H1 (cell line): ENCODE measurements around the gene PRKAG3. TPM values are rescaled to one million over a fixed set of nuclear protein-coding genes. Genes with fewer than 3 reads are reported as not detected.

Source experiments
- CTCF ChIA-PET: fragments of 300-600 bp; sonication (Branson Sonifier 250); formaldehyde crosslinking; loops from one replicate; lab custom pipeline; 2021; ENCODE audit not compliant: partially characterized antibody; lab: Charles Lee
- POLR2A ChIA-PET: fragments of 300-600 bp; sonication (Branson Sonifier 250); formaldehyde crosslinking; loops from one replicate; lab custom pipeline; 2021; ENCODE audit warnings: inconsistent platforms; ENCODE audit not compliant: partially characterized antibody; lab: Charles Lee
- DNase-seq, 2 experiments: peaks; one replicate each; pipeline versions ENCODE4 v3.0.0 to v3.0.0-alpha.2; 2010 to 2022; ENCODE audit warnings: low spot score in 2 of 2, low read depth in 1 of 2, mixed read lengths in 1 of 2
- FAIRE-seq: peaks from 2 replicates; lab custom pipeline; 2011; peaks lifted over from hg19 to GRCh38; lab: Jason Lieb, UNC
- H2AFZ ChIP-seq: 2 replicates; pipeline ENCODE4 v1.8.1; 2012; ENCODE audit warnings: low read length, inconsistent platforms
- H2AK5ac ChIP-seq: 2 replicates; pipeline ENCODE4 v1.6.1; 2013; ENCODE audit warnings: low read depth, low read length
- H2BK120ac ChIP-seq: replicated peaks from 2 replicates; pipeline ENCODE3; 2013; ENCODE audit warnings: low read depth, low read length, inconsistent platforms
- H2BK12ac ChIP-seq: 2 replicates; pipeline ENCODE4 v1.6.1; 2013; ENCODE audit warnings: low read depth, low read length
- H2BK15ac ChIP-seq: 2 replicates; pipeline ENCODE4 v1.6.1; 2013; ENCODE audit warnings: low read length
- H2BK20ac ChIP-seq: 2 replicates; pipeline ENCODE4 v1.6.1; 2013; ENCODE audit warnings: low read length
- H2BK5ac ChIP-seq: 2 replicates; pipeline ENCODE4 v1.6.1; 2013; ENCODE audit warnings: low read depth, low read length
- H3K14ac ChIP-seq: 2 replicates; pipeline ENCODE4 v1.6.1; 2013; ENCODE audit warnings: inconsistent platforms; ENCODE audit not compliant: insufficient read length
- H3K18ac ChIP-seq: 2 replicates; pipeline ENCODE4 v1.6.1; 2013; ENCODE audit warnings: low read length; ENCODE audit errors: extremely low read depth
- H3K23ac ChIP-seq: 2 replicates; pipeline ENCODE4 v1.6.1; 2013; ENCODE audit warnings: inconsistent platforms; ENCODE audit not compliant: insufficient read length
- H3K23me2 ChIP-seq: 2 replicates; pipeline ENCODE4 v1.6.1; 2013; ENCODE audit warnings: low read depth, low read length
- H3K27ac ChIP-seq: 2 replicates; pipeline ENCODE4 v1.6.1; 2011; ENCODE audit warnings: low read depth, low read length, inconsistent platforms
- H3K27me3 ChIP-seq, 4 experiments: replicated peaks in 1 of 4; 1 replicate in 1 of 4; 2 replicates in 3 of 4; pipeline versions ENCODE4 v1.6.1 to v1.8.1; 2011 to 2013; ENCODE audit warnings: low read length in 3 of 4, mild to moderate bottlenecking in 3 of 4, inconsistent platforms in 2 of 4, mixed read lengths in 2 of 4, moderate library complexity in 1 of 4; ENCODE audit not compliant: control insufficient read depth in 3 of 4, insufficient read depth in 3 of 4; ENCODE audit errors: extremely low read depth in 1 of 4
- H3K36me3 ChIP-seq, 4 experiments: 2 replicates each; pipeline versions ENCODE4 v1.6.1 to v1.8.1; 2011 to 2013; ENCODE audit warnings: mild to moderate bottlenecking in 4 of 4, low read length in 3 of 4, moderate library complexity in 2 of 4, control low read depth in 1 of 4, inconsistent platforms in 1 of 4; ENCODE audit not compliant: insufficient read depth in 4 of 4, control insufficient read depth in 2 of 4
- H3K4ac ChIP-seq: replicated peaks from 2 replicates; pipeline ENCODE3; 2013; ENCODE audit warnings: low read length, low read depth, mixed read lengths, inconsistent platforms; ENCODE audit not compliant: insufficient read length
- H3K4me1 ChIP-seq, 4 experiments: replicated peaks in 1 of 4; 1 replicate in 1 of 4; 2 replicates in 3 of 4; pipeline versions ENCODE4 v1.6.1 to v1.8.1; 2011 to 2013; ENCODE audit warnings: low read length in 3 of 4, inconsistent platforms in 2 of 4, mixed read lengths in 1 of 4; ENCODE audit not compliant: insufficient read depth in 4 of 4, control insufficient read depth in 3 of 4
- H3K4me2 ChIP-seq, 2 experiments: 2 replicates each; pipeline versions ENCODE4 v1.6.1 to v1.8.1; 2011 to 2013; ENCODE audit warnings: low read depth in 2 of 2, low read length in 2 of 2, control low read depth in 1 of 2, inconsistent platforms in 1 of 2, mild to moderate bottlenecking in 1 of 2; ENCODE audit not compliant: insufficient read depth in 1 of 2
- H3K4me3 ChIP-seq, 4 experiments: fragments of 200-600, 300-600 bp in 1 of 4; sonication (generic), shearing (Covaris generic), sonication (Bioruptor Twin) in 1 of 4; 2 replicates each; pipeline versions ENCODE4 v1.5.1 to v1.8.1; 2011 to 2016; ENCODE audit warnings: low read length in 4 of 4, low read depth in 3 of 4, control low read depth in 2 of 4, inconsistent platforms in 2 of 4, mild to moderate bottlenecking in 2 of 4, mixed read lengths in 1 of 4, moderate library complexity in 1 of 4; ENCODE audit not compliant: insufficient read depth in 2 of 4; ENCODE audit errors: extremely low read depth in 1 of 4
- H3K56ac ChIP-seq: replicated peaks from 2 replicates; pipeline ENCODE3; 2013; ENCODE audit warnings: low read depth, mild to moderate bottlenecking, mixed read lengths, low read length, inconsistent platforms; ENCODE audit not compliant: insufficient read length
- H3K79me1 ChIP-seq: 2 replicates; pipeline ENCODE4 v1.6.1; 2013; ENCODE audit warnings: low read depth, low read length, control low read depth
- H3K79me2 ChIP-seq, 2 experiments: 2 replicates each; pipeline versions ENCODE4 v1.6.1 to v1.8.1; 2012 to 2013; ENCODE audit warnings: low read length in 2 of 2, mild to moderate bottlenecking in 2 of 2, inconsistent platforms in 1 of 2; ENCODE audit not compliant: insufficient read depth in 2 of 2, control insufficient read depth in 1 of 2
- H3K9ac ChIP-seq, 4 experiments: replicated peaks in 1 of 4; 1 replicate in 1 of 4; 2 replicates in 3 of 4; pipeline versions ENCODE4 v1.6.1 to v1.8.1; 2011 to 2013; ENCODE audit warnings: low read depth in 3 of 4, low read length in 3 of 4, control low read depth in 2 of 4, mild to moderate bottlenecking in 2 of 4, moderate library complexity in 2 of 4, inconsistent platforms in 1 of 4; ENCODE audit errors: extremely low read depth in 1 of 4
- H3K9me3 ChIP-seq, 2 experiments: 2 replicates each; pipeline versions ENCODE4 v1.6.1 to v1.8.1; 2012 to 2013; ENCODE audit warnings: mild to moderate bottlenecking in 2 of 2, moderate library complexity in 2 of 2, control low read depth in 1 of 2, inconsistent platforms in 1 of 2, low read depth in 1 of 2, low read length in 1 of 2, mixed read lengths in 1 of 2; ENCODE audit not compliant: insufficient read depth in 2 of 2
- H4K20me1 ChIP-seq, 2 experiments: replicated peaks in 1 of 2; 2 replicates each; pipeline versions ENCODE3 to v1.8.1; 2011 to 2013; ENCODE audit warnings: inconsistent platforms in 2 of 2, low read length in 2 of 2, mild to moderate bottlenecking in 1 of 2; ENCODE audit not compliant: insufficient read depth in 2 of 2, control insufficient read depth in 1 of 2
- H4K5ac ChIP-seq: 2 replicates; pipeline ENCODE4 v1.6.1; 2013; ENCODE audit warnings: low read length, low read depth, mixed read lengths, inconsistent platforms; ENCODE audit not compliant: insufficient read length
- H4K8ac ChIP-seq: 2 replicates; pipeline ENCODE4 v1.8.0; 2013; ENCODE audit warnings: mild to moderate bottlenecking, moderate library complexity, low read length, inconsistent platforms; ENCODE audit not compliant: insufficient read depth; ENCODE audit errors: extremely low read depth
- H4K91ac ChIP-seq: replicated peaks from 2 replicates; pipeline ENCODE3; 2013; ENCODE audit warnings: low read length, mixed read lengths, inconsistent platforms; ENCODE audit not compliant: insufficient read length
- NANOG ChIP-seq: IDR thresholded peaks from 2 replicates; pipeline ENCODE4 v1.6.1; 2011; ENCODE audit warnings: low read length, low read depth, mild to moderate bottlenecking, inconsistent platforms; ENCODE audit not compliant: insufficient read depth, poor library complexity, severe bottlenecking
- TAF7 ChIP-seq: optimal IDR thresholded peaks from 2 replicates; pipeline ENCODE3; 2011; ENCODE audit warnings: low read depth, mild to moderate bottlenecking, inconsistent platforms, low read length, moderate library complexity, borderline replicate concordance
- WGBS, 2 experiments: shearing (Covaris generic) in 1 of 2; methylation state at CpG; one replicate each; pipeline versions ENCODE4 v1.1.6 to v1.1.7; 2013 to 2015; ENCODE audit warnings: low lambda C conversion rate in 2 of 2, mixed read lengths in 2 of 2, inconsistent platforms in 1 of 2, low coverage in 1 of 2, missing lambda C conversion rate in 1 of 2; ENCODE audit not compliant: insufficient replicate concordance in 2 of 2, insufficient coverage in 1 of 2, insufficient read length in 1 of 2; ENCODE audit errors: extremely low coverage in 1 of 2, missing lambda C conversion rate in 1 of 2; 5-methylcytosine and 5-hydroxymethylcytosine counted together
- polyA plus RNA-seq, 7 experiments: library from polyadenylated mRNA; depleted of rRNA in 3 of 7; stranded (reverse) in 5 of 7; unstranded in 2 of 7; fragments of >200 nt in 5 of 7; fragments of 200-250 nt in 2 of 7; gene quantifications; 1 replicate in 5 of 7; 2 replicates in 1 of 7; 4 replicates in 1 of 7; pipeline versions ENCODE4 v1.2.1 to v1.2.3, GENCODE V29; 2011 to 2013; ENCODE audit warnings: missing spikeins in 2 of 7, mixed read lengths in 2 of 7
- total RNA-seq: library from RNA; stranded (reverse); fragmentation: NEBNext Ultra II Directional; extraction: Animal tissue kit (Norgen Biotek cat#: 25700); gene quantifications from 2 replicates; pipeline ENCODE4 v1.2.1, GENCODE V29; 2021

PRKAG3 gene
- total and polyA plus RNA-seq, 2 of the 8 experiments (the other 6 are each of a cell fraction or from before 2014, with no cell fraction given) = not detected

DNA sequence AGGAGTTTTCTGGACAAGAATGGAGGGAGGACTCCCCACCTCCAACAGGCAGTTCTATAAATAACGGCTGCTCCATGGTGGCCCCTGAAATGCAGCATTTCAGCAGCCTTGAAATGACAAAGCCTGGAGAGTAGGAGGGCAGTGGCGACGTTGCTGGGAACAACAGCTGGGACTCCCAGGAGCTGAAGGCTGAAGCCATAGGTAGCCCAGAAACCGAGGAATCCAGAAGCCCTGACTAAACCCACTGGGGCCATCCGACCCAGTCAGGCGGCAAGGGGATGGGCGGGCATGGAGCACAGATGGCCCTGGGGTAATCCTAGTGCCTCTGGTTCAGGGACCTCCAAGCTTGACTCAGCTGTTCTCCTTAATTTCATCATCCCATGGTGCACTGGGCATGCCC is 9.0 kb downstream of the PRKAG3 start:
- Histone ChIP-seq H3K23ac (no peak overlapping the region), H3K79me1 (no peaks in the 10 kb centered on the region; the same call in 1 of the 2 replicates), H3K4ac (no peak overlapping the region), H3K14ac (no peak overlapping the region), H2AK5ac (no peak overlapping the region), H3K27me3 (no peaks in the 10 kb centered on the region), H4K5ac (no peak overlapping the region), H3K36me3 (no peaks in the 10 kb centered on the region), H2BK5ac (no peak overlapping the region), H3K9me3 (no peaks in the 10 kb centered on the region), H2BK15ac (no peak overlapping the region), H2BK120ac (no peak overlapping the region), H4K8ac (0 out of 2 replicates have a peak overlapping the region, but pooled peaks have one; percentile 7), H2BK12ac (no peak overlapping the region), H2BK20ac (no peak overlapping the region), H3K4me3 (no peak overlapping the region), H3K27ac (no peak overlapping the region), H3K18ac (no peak overlapping the region), H3K23me2 (no peaks in the 10 kb centered on the region), H3K4me2 (no peak overlapping the region), H3K56ac (no peak overlapping the region), H4K20me1 (no peaks in the 10 kb centered on the region), H3K79me2 (no peaks in the 10 kb centered on the region), H3K9ac (no peak overlapping the region), H4K91ac (no peak overlapping the region), H2AFZ (no peak overlapping the region), H3K4me1 (no peaks in the 10 kb centered on the region; a peak in 1 of 7 replicates)
- POLR2A ChIA-PET = interaction anchor here (1.5 to 2.1 kb wide), 2 partner anchors 40 to 112 kb away, joined by 5 read pairs; partner anchors contain the start of genes CYP27A1 and TTLL4
- CTCF ChIA-PET = interaction anchor here (1.0 to 1.9 kb wide), 5 partner anchors 8 to 112 kb away, joined by 3 to 7 read pairs (median 4); no protein-coding TSS in a partner anchor
- WGBS, 2 experiments = 84% methylated on average over 7 of the region's 7 CpGs; no CpG with 5 or more reads in 1 of the 2 experiments
- no peak for DNase-seq
- TF ChIP-seq TAF7 (no peak), NANOG (no peak)
- no peak for FAIRE-seq
